ENCODE measurements around the gene ALDH1A3.
A peak's percentile ranks its signal among the peaks of the same experiment; 100 is the strongest.

ALDH1A3 gene

GRCh38 chr15:100867433-100867832 lies 12.2 kb upstream of the ALDH1A3 start:
- Mint-ChIP-seq H3K4me3 (no peak overlapping the region), H3K36me3 (ENCODE audit: low read depth) (no peaks in the 10 kb centered on the region), H3K9me3 (peaks cover 3% of the 10 kb centered on the region), H3K27ac (no peak overlapping the region), H3K27me3 (ENCODE audit: low read depth) (peaks cover 16% of the 10 kb centered on the region), H3K4me1 (peaks cover 27% of the 10 kb centered on the region)
- TF ChIP-seq CTCF (IDR thresholded peaks at IDR 0.05; ENCODE audit: unreplicated experiment in 3 of 3): no peak

GRCh38 chr15:100869151-100869999 lies 10.3 kb upstream of the ALDH1A3 start:
- H3K27me3 Mint-ChIP-seq (ENCODE audit: low read depth): peaks cover 24% of the 10 kb centered on the region
- H3K36me3 Mint-ChIP-seq (ENCODE audit: low read depth): no peaks in the 10 kb centered on the region

GRCh38 chr15:100873029-100873677 lies 6.5 kb upstream of the ALDH1A3 start:
- Mint-ChIP-seq H3K36me3 (ENCODE audit: low read depth) (no peaks in the 10 kb centered on the region), H3K4me1 (peaks cover 4% of the 10 kb centered on the region), H3K27me3 (ENCODE audit: low read depth) (peaks cover 62% of the 10 kb centered on the region), H3K9me3 (peaks cover 3% of the 10 kb centered on the region), H3K4me3 (no peak overlapping the region), H3K27ac (peak overlapping the region in 1 of 3 experiments; percentile 54)
- TF ChIP-seq CTCF (IDR thresholded peaks at IDR 0.05; ENCODE audit: unreplicated experiment in 3 of 3): peak; percentile 83 to 89 (median 86)

More at GRCh38 chr15:100869151-100869999, 10.3 kb upstream of the ALDH1A3 start:
- H3K9me3 Mint-ChIP-seq: peaks cover 3% of the 10 kb centered on the region
- peak overlapping the region; percentile 13 to 81 (median 55) for H3K27ac Mint-ChIP-seq
- TF ChIP-seq CTCF (IDR thresholded peaks at IDR 0.05; ENCODE audit: unreplicated experiment in 3 of 3): peak in 1 of 3 experiments; percentile 54
- H3K4me3 Mint-ChIP-seq: no peak overlapping the region
- peaks cover 11% of the 10 kb centered on the region for H3K4me1 Mint-ChIP-seq

- Mint-ChIP-seq H3K9me3 (no peaks in the 10 kb centered on the region), H3K4me1 (peaks cover 4% of the 10 kb centered on the region), H3K27me3 (ENCODE audit: low read depth) (peaks cover 70% of the 10 kb centered on the region), H3K4me3 (no peak overlapping the region), H3K36me3 (ENCODE audit: low read depth) (no peaks in the 10 kb centered on the region), H3K27ac (no peak overlapping the region)
- TF ChIP-seq CTCF (IDR thresholded peaks at IDR 0.05; ENCODE audit: unreplicated experiment in 3 of 3): no peak
These were observed 4.1 kb upstream of the ALDH1A3 start for GRCh38 chr15:100875495-100875894.

- Mint-ChIP-seq H3K27me3 (ENCODE audit: low read depth) (peaks cover 73% of the 10 kb centered on the region), H3K4me1 (peaks cover 4% of the 10 kb centered on the region), H3K9me3 (no peaks in the 10 kb centered on the region), H3K27ac (no peak overlapping the region), H3K36me3 (ENCODE audit: low read depth) (no peaks in the 10 kb centered on the region), H3K4me3 (no peak overlapping the region)
- TF ChIP-seq CTCF (IDR thresholded peaks at IDR 0.05; ENCODE audit: unreplicated experiment in 3 of 3): no peak
These were observed 3.7 kb upstream of the ALDH1A3 start for GRCh38 chr15:100875976-100876375.

Measured in nephron (organoid).